ENCODE data around the gene FILIP1.
A peak's percentile ranks its signal among the peaks of the same experiment; 100 is the strongest.

FILIP1 gene

GRCh38 chr6:75318900-75319299 lies 174.7 kb downstream of the FILIP1 start:
- Histone ChIP-seq H3K23ac (ENCODE audit: low read depth, low read length, poor library complexity) (no peak overlapping the region), H2BK5ac (ENCODE audit: low read length) (no peak overlapping the region), H3K4me3 (ENCODE audit: low read length in 2 of 2) (no peak overlapping the region), H3K36me3 (replicated peaks in 1 of 2; ENCODE audit: control insufficient read depth in 2 of 2, insufficient read depth in 2 of 2, low read length in 2 of 2) (no peaks in the 10 kb centered on the region), H2BK12ac (ENCODE audit: low read length) (no peak overlapping the region), H3K4me1 (ENCODE audit: control insufficient read depth in 2 of 2, insufficient read depth in 1 of 2, low read depth in 1 of 2, low read length in 2 of 2) (peaks cover 3 to 5% of the 10 kb centered on the region in 2 donors), H3K18ac (ENCODE audit: low read length) (no peak overlapping the region), H2BK15ac (ENCODE audit: low read length) (no peak overlapping the region), H2AFZ (ENCODE audit: low read length) (no peak overlapping the region), H4K91ac (ENCODE audit: low read depth, low read length, poor library complexity) (no peak overlapping the region), H3K79me1 (ENCODE audit: low read depth, low read length) (no peaks in the 10 kb centered on the region), H3K14ac (ENCODE audit: low read length) (no peak overlapping the region), H3K27ac (replicated peaks; ENCODE audit: low read length) (no peak overlapping the region), H3K9me3 (replicated peaks in 1 of 2; ENCODE audit: control insufficient read depth in 2 of 2, insufficient read depth in 1 of 2, low read depth in 1 of 2, low read length in 2 of 2) (peaks cover 3 to 5% of the 10 kb centered on the region in 2 donors), H3K9ac (ENCODE audit: low read depth, low read length, poor library complexity) (no peak overlapping the region), H2BK120ac (ENCODE audit: low read depth, low read length) (no peak overlapping the region), H2AK5ac (ENCODE audit: low read depth, low read length) (no peak overlapping the region), H3K27me3 (ENCODE audit: control insufficient read depth in 3 of 3, insufficient read depth in 3 of 3, low read depth in 1 of 3, low read length in 3 of 3) (no peaks in the 10 kb centered on the region), H3K4ac (ENCODE audit: low read length) (no peak overlapping the region), H4K8ac (ENCODE audit: low read depth, low read length) (no peak overlapping the region), H3K4me2 (ENCODE audit: insufficient read depth, low read length, poor library complexity, severe bottlenecking) (no peak overlapping the region)
- no CpG with 5 or more reads among the region's 2 CpGs for WGBS, 2 donors (ENCODE audit: extremely low coverage in 2 of 2, insufficient read length in 2 of 2, insufficient replicate concordance in 1 of 2)
- DNase-seq (ENCODE audit: low spot score) = no peak

GRCh38 chr6:75317503-75318206 lies 175.9 kb downstream of the FILIP1 start:
- Histone ChIP-seq H3K18ac (ENCODE audit: low read length) (no peak overlapping the region), H3K14ac (ENCODE audit: low read length) (no peak overlapping the region), H3K4me3 (ENCODE audit: low read length in 2 of 2) (no peak overlapping the region), H2BK12ac (ENCODE audit: low read length) (no peak overlapping the region), H3K4me1 (ENCODE audit: control insufficient read depth in 2 of 2, insufficient read depth in 1 of 2, low read depth in 1 of 2, low read length in 2 of 2) (peaks cover 3 to 5% of the 10 kb centered on the region in 2 donors), H3K27me3 (ENCODE audit: control insufficient read depth in 3 of 3, insufficient read depth in 3 of 3, low read depth in 1 of 3, low read length in 3 of 3) (no peaks in the 10 kb centered on the region), H4K91ac (ENCODE audit: low read depth, low read length, poor library complexity) (no peak overlapping the region), H2BK15ac (ENCODE audit: low read length) (no peak overlapping the region), H3K23ac (ENCODE audit: low read depth, low read length, poor library complexity) (no peak overlapping the region), H3K9ac (ENCODE audit: low read depth, low read length, poor library complexity) (no peak overlapping the region), H2BK120ac (ENCODE audit: low read depth, low read length) (no peak overlapping the region), H3K4ac (ENCODE audit: low read length) (no peak overlapping the region), H3K36me3 (replicated peaks in 1 of 2; ENCODE audit: control insufficient read depth in 2 of 2, insufficient read depth in 2 of 2, low read length in 2 of 2) (peaks cover 0 to under 1% of the 10 kb centered on the region in 2 donors), H2BK5ac (ENCODE audit: low read length) (no peak overlapping the region), H2AK5ac (ENCODE audit: low read depth, low read length) (no peak overlapping the region), H3K4me2 (ENCODE audit: insufficient read depth, low read length, poor library complexity, severe bottlenecking) (no peak overlapping the region), H2AFZ (ENCODE audit: low read length) (peak overlapping the region; percentile 40), H3K9me3 (replicated peaks in 1 of 2; ENCODE audit: control insufficient read depth in 2 of 2, insufficient read depth in 1 of 2, low read depth in 1 of 2, low read length in 2 of 2) (peaks cover 0 to 5% of the 10 kb centered on the region in 2 donors), H4K8ac (ENCODE audit: low read depth, low read length) (no peak overlapping the region), H3K79me1 (ENCODE audit: low read depth, low read length) (no peaks in the 10 kb centered on the region), H3K27ac (replicated peaks; ENCODE audit: low read length) (no peak overlapping the region)
- no peak for DNase-seq (ENCODE audit: low spot score)
- no CpG with 5 or more reads among the region's 4 CpGs for WGBS, 2 donors (ENCODE audit: extremely low coverage in 2 of 2, insufficient read length in 2 of 2, insufficient replicate concordance in 1 of 2)

- no peak overlapping the region for H3K4ac ChIP-seq (ENCODE audit: low read length)
- H3K9me3 ChIP-seq (replicated peaks in 1 of 2; ENCODE audit: control insufficient read depth in 2 of 2, insufficient read depth in 1 of 2, low read depth in 1 of 2, low read length in 2 of 2) = peaks cover 0 to 5% of the 10 kb centered on the region in 2 donors
- H2AK5ac ChIP-seq (ENCODE audit: low read depth, low read length) = no peak overlapping the region
- H3K27me3 ChIP-seq (ENCODE audit: control insufficient read depth in 3 of 3, insufficient read depth in 3 of 3, low read depth in 1 of 3, low read length in 3 of 3) = no peaks in the 10 kb centered on the region
- H3K36me3 ChIP-seq (replicated peaks in 1 of 2; ENCODE audit: control insufficient read depth in 2 of 2, insufficient read depth in 2 of 2, low read length in 2 of 2) = peaks cover 0 to 4% of the 10 kb centered on the region in 2 donors
- DNase-seq (ENCODE audit: low spot score) = no peak
- no peak overlapping the region for H2BK120ac ChIP-seq (ENCODE audit: low read depth, low read length)
- H4K8ac ChIP-seq (ENCODE audit: low read depth, low read length) = no peak overlapping the region
- no peak overlapping the region for H2BK5ac ChIP-seq (ENCODE audit: low read length)
- H3K9ac ChIP-seq (ENCODE audit: low read depth, low read length, poor library complexity) = no peak overlapping the region
- no peak overlapping the region for H3K4me3 ChIP-seq (ENCODE audit: low read length in 2 of 2)
- no peak overlapping the region for H3K14ac ChIP-seq (ENCODE audit: low read length)
- no peak overlapping the region for H4K91ac ChIP-seq (ENCODE audit: low read depth, low read length, poor library complexity)
- no peak overlapping the region for H2AFZ ChIP-seq (ENCODE audit: low read length)
- peaks cover 3 to 5% of the 10 kb centered on the region in 2 donors for H3K4me1 ChIP-seq (ENCODE audit: control insufficient read depth in 2 of 2, insufficient read depth in 1 of 2, low read depth in 1 of 2, low read length in 2 of 2)
- no peak overlapping the region for H3K4me2 ChIP-seq (ENCODE audit: insufficient read depth, low read length, poor library complexity, severe bottlenecking)
- no peak overlapping the region for H3K18ac ChIP-seq (ENCODE audit: low read length)
- H2BK15ac ChIP-seq (ENCODE audit: low read length) = no peak overlapping the region
- no peak overlapping the region for H3K27ac ChIP-seq (replicated peaks; ENCODE audit: low read length)
- H3K79me1 ChIP-seq (ENCODE audit: low read depth, low read length) = no peaks in the 10 kb centered on the region
- no peak overlapping the region for H3K23ac ChIP-seq (ENCODE audit: low read depth, low read length, poor library complexity)
- H2BK12ac ChIP-seq (ENCODE audit: low read length) = no peak overlapping the region
Measured at GRCh38 chr6:75315978-75316377, 177.6 kb downstream of the FILIP1 start.

- Histone ChIP-seq H2BK120ac (ENCODE audit: low read depth, low read length) (no peak overlapping the region), H2BK12ac (ENCODE audit: low read length) (no peak overlapping the region), H3K4me1 (ENCODE audit: control insufficient read depth in 2 of 2, insufficient read depth in 1 of 2, low read depth in 1 of 2, low read length in 2 of 2) (peaks cover 2 to 6% of the 10 kb centered on the region in 2 donors), H3K9ac (ENCODE audit: low read depth, low read length, poor library complexity) (no peak overlapping the region), H3K4me2 (ENCODE audit: insufficient read depth, low read length, poor library complexity, severe bottlenecking) (no peak overlapping the region), H3K23ac (ENCODE audit: low read depth, low read length, poor library complexity) (no peak overlapping the region), H3K9me3 (replicated peaks in 1 of 2; ENCODE audit: control insufficient read depth in 2 of 2, insufficient read depth in 1 of 2, low read depth in 1 of 2, low read length in 2 of 2) (no peaks in the 10 kb centered on the region), H3K27ac (replicated peaks; ENCODE audit: low read length) (no peak overlapping the region), H3K18ac (ENCODE audit: low read length) (no peak overlapping the region), H3K36me3 (replicated peaks in 1 of 2; ENCODE audit: control insufficient read depth in 2 of 2, insufficient read depth in 2 of 2, low read length in 2 of 2) (peaks cover 0 to 4% of the 10 kb centered on the region in 2 donors), H3K79me1 (ENCODE audit: low read depth, low read length) (no peaks in the 10 kb centered on the region), H3K4ac (ENCODE audit: low read length) (no peak overlapping the region), H2AK5ac (ENCODE audit: low read depth, low read length) (no peak overlapping the region), H4K91ac (ENCODE audit: low read depth, low read length, poor library complexity) (no peak overlapping the region), H2AFZ (ENCODE audit: low read length) (peak overlapping the region; percentile 69), H4K8ac (ENCODE audit: low read depth, low read length) (no peak overlapping the region), H3K27me3 (ENCODE audit: control insufficient read depth in 3 of 3, insufficient read depth in 3 of 3, low read depth in 1 of 3, low read length in 3 of 3) (no peaks in the 10 kb centered on the region), H2BK5ac (ENCODE audit: low read length) (no peak overlapping the region), H3K14ac (ENCODE audit: low read length) (no peak overlapping the region), H3K4me3 (ENCODE audit: low read length in 2 of 2) (no peak overlapping the region), H2BK15ac (ENCODE audit: low read length) (no peak overlapping the region)
- WGBS, 2 donors (ENCODE audit: extremely low coverage in 2 of 2, insufficient read length in 2 of 2, insufficient replicate concordance in 1 of 2) = no CpG with 5 or more reads among the region's 11 CpGs
- DNase-seq (ENCODE audit: low spot score) = no peak
Measured at GRCh38 chr6:75308250-75308988, 185.2 kb downstream of the FILIP1 start.
